ENCODE measurements around the gene ACER2. TPM values are rescaled to one million over a fixed set of nuclear protein-coding genes. Genes with fewer than 3 reads are reported as not detected.
A peak's percentile ranks its signal among the peaks of the same experiment; 100 is the strongest.

Gene ACER2
- total and polyA plus RNA-seq, 12 donors = 0.52 to 8.7 (median 3.6) TPM

DNA sequence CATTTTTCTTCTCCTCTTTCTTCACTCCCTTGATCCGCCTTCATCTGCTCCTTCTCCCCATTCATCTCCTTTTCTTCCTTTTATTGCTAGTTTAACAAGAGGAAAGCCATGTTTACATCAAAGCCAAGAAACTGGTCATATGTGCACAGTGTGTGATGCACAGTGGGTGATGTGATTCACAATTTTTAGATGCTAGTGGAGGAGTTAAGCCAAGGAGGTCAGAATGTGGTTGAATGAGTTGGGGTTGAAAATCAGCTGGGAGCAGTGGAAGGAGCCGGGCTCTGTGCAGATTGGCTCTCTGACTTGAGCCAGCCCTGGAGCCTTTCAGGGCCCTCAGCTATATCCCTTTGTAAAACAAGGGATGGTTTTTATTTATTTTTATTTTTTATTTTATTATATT is 7.3 kb downstream of the ACER2 start:
- DNase-seq (no peak), ATAC-seq (no peak)
- Histone ChIP-seq H3K36me3 (peaks cover 0 to 23% (median 0%) of the 10 kb centered on the region in 9 donors), H3K4me1 (peaks cover 0 to 7% (median 1%) of the 10 kb centered on the region in 9 donors), H3K27me3 (no peaks in the 10 kb centered on the region), H3K9me3 (no peaks in the 10 kb centered on the region), H3K4me3 (no peak overlapping the region), H3K27ac (no peak overlapping the region)
- TF ChIP-seq, protein P1, sequence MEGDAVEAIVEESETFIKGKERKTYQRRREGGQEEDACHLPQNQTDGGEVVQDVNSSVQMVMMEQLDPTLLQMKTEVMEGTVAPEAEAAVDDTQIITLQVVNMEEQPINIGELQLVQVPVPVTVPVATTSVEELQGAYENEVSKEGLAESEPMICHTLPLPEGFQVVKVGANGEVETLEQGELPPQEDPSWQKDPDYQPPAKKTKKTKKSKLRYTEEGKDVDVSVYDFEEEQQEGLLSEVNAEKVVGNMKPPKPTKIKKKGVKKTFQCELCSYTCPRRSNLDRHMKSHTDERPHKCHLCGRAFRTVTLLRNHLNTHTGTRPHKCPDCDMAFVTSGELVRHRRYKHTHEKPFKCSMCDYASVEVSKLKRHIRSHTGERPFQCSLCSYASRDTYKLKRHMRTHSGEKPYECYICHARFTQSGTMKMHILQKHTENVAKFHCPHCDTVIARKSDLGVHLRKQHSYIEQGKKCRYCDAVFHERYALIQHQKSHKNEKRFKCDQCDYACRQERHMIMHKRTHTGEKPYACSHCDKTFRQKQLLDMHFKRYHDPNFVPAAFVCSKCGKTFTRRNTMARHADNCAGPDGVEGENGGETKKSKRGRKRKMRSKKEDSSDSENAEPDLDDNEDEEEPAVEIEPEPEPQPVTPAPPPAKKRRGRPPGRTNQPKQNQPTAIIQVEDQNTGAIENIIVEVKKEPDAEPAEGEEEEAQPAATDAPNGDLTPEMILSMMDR (IDR thresholded peaks at IDR 0.05) = no peak
- WGBS, 2 donors = 97 to 100% methylated on average over 2 of the region's 2 CpGs
- intact Hi-C loops (cut with DNase I) = no loop called here

DNA sequence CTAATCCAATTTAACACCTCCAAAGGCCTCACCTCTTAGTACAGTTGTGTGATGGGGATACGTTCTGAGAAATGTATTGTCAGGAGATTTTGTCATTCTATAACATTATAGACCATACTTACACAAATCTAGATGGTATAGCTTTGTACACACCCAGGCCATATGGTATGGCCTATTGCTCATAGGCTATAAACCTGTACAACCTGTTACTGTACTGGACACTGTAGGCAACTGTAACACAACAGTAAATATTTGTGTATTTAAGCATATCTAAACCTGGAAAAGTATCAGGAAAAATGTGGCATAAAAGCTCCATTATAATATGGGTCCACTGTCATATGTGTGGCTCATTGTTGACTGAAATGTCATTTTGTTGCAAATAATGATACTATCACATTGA is 12.1 kb downstream of the ACER2 start:
- Histone ChIP-seq H3K4me1 (peaks cover 0 to 24% (median 15%) of the 10 kb centered on the region in 9 donors), H3K36me3 (peaks cover 0 to 28% (median 4%) of the 10 kb centered on the region in 9 donors), H3K27ac (no peak overlapping the region), H3K9me3 (no peaks in the 10 kb centered on the region), H3K4me3 (no peak overlapping the region), H3K27me3 (no peaks in the 10 kb centered on the region)
- intact Hi-C loops (cut with DNase I) = no loop called here
- WGBS, 2 donors = 87 to 100% methylated on average over 1 of the region's 1 CpG
- TF ChIP-seq, protein P1 (IDR thresholded peaks at IDR 0.05) = no peak
- ATAC-seq (no peak), DNase-seq (no peak)

DNA sequence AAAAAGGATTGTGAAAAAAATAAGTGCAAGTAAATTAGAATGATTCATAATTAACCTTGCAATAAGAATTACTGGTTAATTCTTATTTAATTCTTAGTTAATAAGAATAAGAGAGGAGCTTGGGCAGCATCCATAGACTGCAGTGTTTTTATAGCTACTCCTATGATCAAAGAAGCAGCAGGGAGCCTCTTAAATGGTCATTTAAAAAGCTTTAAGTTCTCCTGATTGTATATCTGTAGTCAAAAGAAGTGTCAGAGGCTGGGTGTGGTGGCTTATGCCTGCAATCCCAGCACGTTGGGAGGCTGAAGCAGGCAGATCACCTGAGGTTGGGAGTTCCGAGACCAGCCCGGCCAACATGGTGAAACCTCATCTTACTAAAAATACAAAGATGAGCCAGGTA is 14.4 kb downstream of the ACER2 start:
- peaks cover 0 to 24% (median 15%) of the 10 kb centered on the region in 9 donors for H3K4me1 ChIP-seq
- DNase-seq (no peak), ATAC-seq (no peak)
- H3K4me3 ChIP-seq = no peak overlapping the region
- TF ChIP-seq, protein P1 (IDR thresholded peaks at IDR 0.05) = no peak
- H3K36me3 ChIP-seq = peaks cover 0 to 38% (median 8%) of the 10 kb centered on the region in 9 donors
- 97% methylated on average over 3 of the region's 3 CpGs for WGBS, 2 donors
- intact Hi-C loops (cut with DNase I) = no loop called here
- no peaks in the 10 kb centered on the region for H3K9me3 ChIP-seq
- H3K27ac ChIP-seq = peak overlapping the region in 9 of 10 donors; percentile 9 to 83 (median 46)
- no peaks in the 10 kb centered on the region for H3K27me3 ChIP-seq

DNA sequence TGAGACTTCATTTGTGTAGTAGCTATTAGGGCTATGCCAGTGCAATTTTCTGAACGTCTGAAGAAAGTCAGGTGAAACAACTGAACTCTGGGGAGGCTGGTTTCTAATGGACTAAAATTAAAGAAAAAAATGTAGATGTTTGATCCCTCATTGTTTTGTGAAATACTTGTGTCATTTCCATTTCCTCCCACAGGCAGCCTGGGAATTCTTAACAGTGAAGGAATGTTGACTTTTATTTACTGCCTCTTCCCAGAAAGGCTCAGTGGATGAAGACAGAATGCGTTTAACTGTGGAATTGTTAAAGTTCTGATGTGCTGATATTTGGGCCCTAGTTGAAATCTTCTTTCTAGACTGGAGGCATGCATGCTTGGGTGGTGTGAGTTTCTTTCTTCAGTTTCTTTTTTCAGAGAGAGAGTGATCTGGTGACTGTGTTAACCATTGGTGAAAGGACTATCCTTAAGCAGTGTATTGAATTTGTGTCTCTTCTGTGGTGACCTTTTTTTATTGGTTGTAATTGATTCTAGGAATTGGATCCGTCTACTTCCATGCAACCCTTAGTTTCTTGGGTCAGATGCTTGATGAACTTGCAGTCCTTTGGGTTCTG is 15.5 kb downstream of the ACER2 start:
- ATAC-seq = peak in 7 of 8 donors; percentile 38 to 78 (median 58)
- intact Hi-C loops (cut with DNase I) = no loop called here
- 42 to 47% methylated on average over 3 of the region's 3 CpGs for WGBS, 2 donors
- Histone ChIP-seq H3K9me3 (no peaks in the 10 kb centered on the region), H3K36me3 (peaks cover 0 to 49% (median 8%) of the 10 kb centered on the region in 9 donors), H3K27me3 (no peaks in the 10 kb centered on the region), H3K4me1 (peaks cover 0 to 25% (median 15%) of the 10 kb centered on the region in 9 donors), H3K27ac (peak overlapping the region in 9 of 10 donors; percentile 9 to 83 (median 46)), H3K4me3 (no peak overlapping the region)
- TF ChIP-seq, protein P1 (IDR thresholded peaks at IDR 0.05) = no peak
- DNase-seq = no peak
